Activated T-helper 17 cell treated with anti-CD3 and anti-CD28 coated beads, Interleukin-2, amount 50 U/mL, for 72 hours (primary cell): ENCODE results near the gene PRICKLE2. TPM values are rescaled to one million over a fixed set of nuclear protein-coding genes. Genes with fewer than 3 reads are reported as not detected.

Source experiments
- ATAC-seq: fragments of 150-1000 bp; cut with Tn5 transposase; replicated peaks from 2 replicates; pipeline ENCODE4 v1.10.0; 2021; ENCODE audit warnings: mild to moderate bottlenecking, moderate library complexity
- H3K27ac Mint-ChIP-seq: one replicate; pipeline ENCODE4 v1.8.0; 2022; ENCODE audit warnings: mixed read lengths
- H3K27me3 Mint-ChIP-seq: one replicate; pipeline ENCODE4 v1.8.0; 2022; ENCODE audit warnings: mixed read lengths
- H3K36me3 Mint-ChIP-seq: one replicate; pipeline ENCODE4 v1.8.0; 2022; ENCODE audit warnings: low read depth, mild to moderate bottlenecking, mixed read lengths
- H3K4me1 Mint-ChIP-seq: one replicate; pipeline ENCODE4 v1.8.0; 2022; ENCODE audit warnings: mixed read lengths
- H3K4me3 Mint-ChIP-seq: one replicate; pipeline ENCODE4 v1.8.0; 2022; ENCODE audit warnings: mild to moderate bottlenecking, mixed read lengths
- H3K9me3 Mint-ChIP-seq: one replicate; pipeline ENCODE4 v1.8.0; 2022; ENCODE audit warnings: mixed read lengths
- total RNA-seq, 2 donors: library from RNA; stranded (reverse); gene quantifications; one replicate each; pipeline ENCODE4 v1.2.3, GENCODE V29; 2022

PRICKLE2 gene
- total RNA-seq, 2 donors from 2014 or later: not detected

DNA sequence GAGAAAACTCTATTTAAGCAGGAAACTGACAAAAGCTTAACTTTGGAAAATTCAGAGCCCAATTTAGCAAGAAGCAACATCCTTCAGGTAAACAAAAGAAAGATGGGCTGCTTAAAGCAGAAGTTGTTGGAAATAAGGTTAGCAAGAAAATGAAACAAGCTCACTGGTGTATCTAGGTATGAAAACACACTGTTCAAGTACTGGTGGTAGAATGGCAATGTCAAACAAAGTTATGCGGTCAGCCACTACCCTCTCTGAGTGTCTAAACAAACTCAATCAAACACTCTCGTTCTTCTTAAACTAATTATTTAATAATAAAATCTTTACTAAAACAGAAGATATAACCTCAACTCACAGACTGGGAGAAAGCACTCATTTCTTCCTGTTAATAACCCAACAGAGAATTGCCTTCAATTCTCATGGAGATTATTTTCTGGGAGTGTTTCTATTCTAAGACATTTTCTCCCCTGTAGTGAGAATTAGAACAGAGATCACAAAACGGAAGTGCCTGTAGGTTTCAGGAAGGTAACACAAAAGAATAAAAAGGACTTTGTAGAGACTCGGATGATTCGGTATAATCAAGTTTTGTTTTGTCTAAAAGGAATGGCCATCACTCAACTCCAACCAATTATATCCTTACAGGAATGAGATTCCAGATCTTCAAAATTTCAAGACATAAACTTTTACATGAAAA, 28.9 kb downstream of the PRICKLE2 start:
- peaks cover 10% of the 10 kb centered on the region for H3K9me3 Mint-ChIP-seq
- no peaks in the 10 kb centered on the region for H3K36me3 Mint-ChIP-seq
- no peak overlapping the region for H3K4me3 Mint-ChIP-seq
- no peak overlapping the region for H3K27ac Mint-ChIP-seq
- no peak for ATAC-seq
- peaks cover 3% of the 10 kb centered on the region for H3K27me3 Mint-ChIP-seq
- no peaks in the 10 kb centered on the region for H3K4me1 Mint-ChIP-seq

DNA sequence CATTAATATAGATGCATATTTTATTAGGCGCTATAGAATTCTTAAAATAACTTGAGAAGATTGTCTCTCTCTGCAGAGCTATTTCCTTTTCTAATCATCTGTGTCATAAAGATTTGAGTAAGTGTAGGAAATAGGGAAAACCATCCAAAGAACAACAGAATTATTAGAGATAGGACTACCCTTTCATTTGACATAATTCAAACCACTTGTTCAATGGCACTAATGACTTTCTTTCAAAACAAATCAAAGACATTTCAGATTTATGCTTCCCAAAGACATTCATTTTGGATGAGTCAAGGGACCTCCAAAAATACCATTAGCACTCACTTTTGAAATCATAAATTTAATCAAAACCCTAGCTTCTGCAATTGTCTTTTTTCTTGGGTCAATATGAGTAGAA, 29.5 kb downstream of the PRICKLE2 start:
- H3K27me3 Mint-ChIP-seq: peaks cover 5% of the 10 kb centered on the region
- no peak overlapping the region for H3K4me3 Mint-ChIP-seq
- H3K27ac Mint-ChIP-seq: no peak overlapping the region
- no peak for ATAC-seq
- peaks cover 10% of the 10 kb centered on the region for H3K9me3 Mint-ChIP-seq
- no peaks in the 10 kb centered on the region for H3K4me1 Mint-ChIP-seq
- no peaks in the 10 kb centered on the region for H3K36me3 Mint-ChIP-seq

DNA sequence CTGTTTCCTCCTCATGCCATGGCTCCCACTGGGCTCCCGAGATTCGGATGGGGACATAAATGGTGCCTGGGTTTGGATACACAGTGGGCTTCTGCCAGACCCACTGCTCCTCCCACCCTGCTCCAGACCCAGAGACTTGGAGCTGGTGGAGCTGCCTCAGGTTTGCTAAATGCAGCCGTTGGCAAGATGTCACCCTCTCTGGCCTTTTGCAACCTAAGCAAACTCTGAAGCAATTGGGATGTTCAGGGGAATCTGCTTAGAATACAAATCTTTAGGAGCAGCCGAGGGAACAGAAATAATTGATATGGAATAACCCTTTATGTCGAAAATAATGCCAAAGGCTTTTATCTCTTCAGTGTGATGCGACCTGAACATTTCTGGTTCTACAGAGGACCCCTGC, 33.4 kb downstream of the PRICKLE2 start:
- no peaks in the 10 kb centered on the region for H3K36me3 Mint-ChIP-seq
- no peaks in the 10 kb centered on the region for H3K4me1 Mint-ChIP-seq
- no peak overlapping the region for H3K27ac Mint-ChIP-seq
- no peak for ATAC-seq
- no peak overlapping the region for H3K4me3 Mint-ChIP-seq
- peaks cover 4% of the 10 kb centered on the region for H3K9me3 Mint-ChIP-seq
- H3K27me3 Mint-ChIP-seq: peaks cover 5% of the 10 kb centered on the region

DNA sequence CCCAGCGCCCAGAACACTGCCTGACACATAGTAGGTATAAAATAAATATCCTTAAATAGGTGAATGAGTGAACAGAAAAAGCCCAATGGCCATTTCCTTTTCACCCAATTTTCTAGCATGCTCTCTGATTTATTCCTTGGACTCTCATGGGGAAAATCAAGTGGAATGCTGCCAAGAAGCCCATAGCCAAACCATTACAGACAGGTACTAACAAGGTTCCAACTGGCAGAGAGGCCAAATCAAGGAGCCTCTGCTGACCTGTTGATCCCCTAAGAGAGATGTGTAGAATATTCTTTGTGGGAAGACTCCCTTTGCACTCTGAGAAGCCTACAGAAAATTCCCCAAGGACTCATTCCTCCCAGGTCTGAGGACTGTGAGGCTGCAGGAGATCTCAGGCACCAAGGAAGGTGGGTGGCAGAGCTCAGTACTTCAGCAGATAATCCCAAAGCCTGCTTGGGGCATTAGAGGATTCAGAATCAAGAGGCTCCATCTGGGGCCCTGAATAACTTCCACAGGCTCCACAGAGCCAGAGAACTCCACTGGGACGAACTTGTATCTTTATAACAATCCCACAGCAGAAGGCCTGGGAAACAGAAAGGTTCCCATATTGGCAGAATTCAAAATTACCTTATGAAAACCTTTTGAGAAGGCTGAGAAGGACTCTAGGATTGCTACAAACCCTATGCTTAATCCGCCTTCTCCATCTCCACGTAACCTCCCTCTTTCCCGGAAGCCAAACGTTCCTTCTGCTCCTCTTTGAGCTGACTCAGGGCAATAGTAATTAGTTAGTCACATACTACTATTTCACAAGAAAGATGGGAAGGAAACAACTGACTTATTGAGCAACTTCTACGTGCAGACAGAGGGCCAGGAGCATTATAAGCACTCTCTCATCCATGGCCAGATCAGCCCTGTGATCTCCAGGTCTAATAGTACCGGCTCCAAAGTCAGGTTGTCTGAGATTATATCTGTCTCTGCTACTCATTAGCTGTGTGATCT, 34.5 kb downstream of the PRICKLE2 start:
- Mint-ChIP-seq H3K36me3 (no peaks in the 10 kb centered on the region), H3K9me3 (peaks cover 4% of the 10 kb centered on the region), H3K4me1 (no peaks in the 10 kb centered on the region), H3K4me3 (no peak overlapping the region), H3K27ac (no peak overlapping the region), H3K27me3 (peaks cover 5% of the 10 kb centered on the region)
- ATAC-seq: no peak

DNA sequence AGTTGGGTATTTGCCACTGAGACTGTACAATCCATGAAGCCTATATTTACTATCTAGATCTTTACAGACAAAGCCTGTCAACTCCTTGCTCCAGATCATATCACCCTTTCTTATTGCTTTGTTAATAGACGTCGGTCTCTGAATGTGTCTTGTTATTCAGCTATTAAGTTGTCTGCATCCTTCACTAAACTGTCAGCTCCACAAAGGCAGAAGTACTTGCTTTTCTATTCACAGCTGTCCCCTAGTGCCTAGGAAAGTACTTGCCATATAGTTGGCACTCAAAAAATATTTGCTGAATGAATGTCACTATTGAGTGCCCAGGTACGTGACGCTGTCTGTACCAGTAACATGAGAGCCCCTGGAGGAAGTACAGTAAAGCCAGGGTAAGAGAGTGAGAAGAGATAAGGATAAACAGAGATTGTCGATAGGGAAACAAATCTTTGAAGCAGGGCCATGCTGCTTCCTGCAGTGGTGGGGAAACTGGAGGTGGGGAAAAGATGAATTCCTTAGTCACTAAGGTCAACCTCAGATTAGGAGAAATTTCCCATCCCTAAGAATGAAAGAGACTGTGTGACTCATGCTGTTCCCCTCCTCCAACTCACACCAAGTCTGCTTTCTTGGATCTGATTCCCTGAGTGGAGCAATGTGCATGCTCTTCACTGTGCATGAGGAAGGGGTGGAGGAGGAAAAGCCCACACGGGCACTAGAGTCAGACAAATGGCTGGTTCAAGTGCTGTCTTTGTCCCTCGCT, 36.3 kb downstream of the PRICKLE2 start:
- Mint-ChIP-seq H3K4me1 (no peaks in the 10 kb centered on the region), H3K27ac (no peak overlapping the region), H3K9me3 (peaks cover 4% of the 10 kb centered on the region), H3K27me3 (peaks cover 5% of the 10 kb centered on the region), H3K36me3 (no peaks in the 10 kb centered on the region), H3K4me3 (no peak overlapping the region)
- no peak for ATAC-seq

DNA sequence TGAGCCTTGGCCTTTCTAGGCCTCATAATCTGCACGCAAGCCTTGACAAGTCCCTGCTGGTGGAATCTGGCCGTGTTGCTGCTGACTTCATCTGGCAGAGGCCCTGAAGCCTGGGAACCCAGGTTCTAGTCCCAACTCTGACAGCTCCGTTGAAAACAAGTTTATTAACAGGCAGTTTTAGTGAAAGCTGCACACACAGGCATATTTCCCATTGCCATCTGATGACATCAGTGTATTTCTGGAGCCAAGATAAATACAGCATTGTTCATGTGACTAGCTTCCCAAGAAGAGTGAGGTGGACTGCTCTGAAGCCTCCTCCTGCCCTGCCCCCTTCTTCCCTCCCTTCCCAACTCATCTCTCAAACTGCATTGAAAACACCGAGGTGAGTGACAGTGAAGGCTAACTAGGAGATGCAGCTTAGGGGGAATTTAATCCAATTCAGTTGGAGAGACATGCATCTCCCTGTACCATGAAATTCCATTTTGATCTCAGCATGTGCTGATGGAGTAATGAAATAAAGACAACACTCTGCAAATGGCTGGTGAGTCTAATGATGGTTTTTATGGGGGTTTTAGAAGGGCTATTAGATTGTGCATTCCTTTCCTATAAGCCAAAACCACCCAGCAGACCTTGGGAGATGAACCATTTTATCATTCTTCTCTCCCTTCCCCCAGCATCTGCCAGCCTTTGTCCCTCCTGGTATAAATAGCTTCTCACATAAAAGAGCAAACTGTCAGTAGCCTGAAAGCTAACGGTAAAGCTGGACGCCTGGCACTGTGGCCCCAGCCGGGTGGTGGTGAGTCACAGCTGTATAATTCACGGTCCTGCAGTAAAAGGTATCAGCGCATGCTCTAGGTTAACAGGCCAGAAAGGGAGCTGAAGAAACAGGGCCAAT, 38.0 kb downstream of the PRICKLE2 start:
- H3K4me1 Mint-ChIP-seq: no peaks in the 10 kb centered on the region
- no peak overlapping the region for H3K4me3 Mint-ChIP-seq
- H3K36me3 Mint-ChIP-seq: no peaks in the 10 kb centered on the region
- H3K9me3 Mint-ChIP-seq: no peaks in the 10 kb centered on the region
- ATAC-seq: no peak
- H3K27ac Mint-ChIP-seq: no peak overlapping the region
- H3K27me3 Mint-ChIP-seq: peaks cover 2% of the 10 kb centered on the region

DNA sequence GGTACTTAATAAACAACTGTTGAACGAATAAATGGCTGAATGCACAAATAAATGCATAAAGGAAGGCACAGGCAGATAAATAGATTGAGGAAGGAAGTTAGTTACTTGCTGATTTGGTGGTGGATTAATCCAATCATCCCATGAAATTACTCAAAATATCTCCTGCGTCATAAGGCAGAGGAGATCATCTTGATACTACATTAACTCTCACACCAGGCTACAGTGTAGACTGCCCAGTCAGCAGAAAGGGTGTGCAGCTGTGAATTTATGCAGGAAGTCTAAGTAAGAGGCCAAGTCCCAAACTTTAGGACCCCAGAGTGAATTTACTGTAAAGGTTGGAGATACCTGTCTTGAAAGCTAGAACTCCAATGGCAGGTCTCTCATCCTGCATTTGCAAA, 38.6 kb downstream of the PRICKLE2 start:
- no peak overlapping the region for H3K4me3 Mint-ChIP-seq
- H3K4me1 Mint-ChIP-seq: no peaks in the 10 kb centered on the region
- no peaks in the 10 kb centered on the region for H3K9me3 Mint-ChIP-seq
- ATAC-seq: no peak
- H3K27ac Mint-ChIP-seq: no peak overlapping the region
- H3K36me3 Mint-ChIP-seq: no peaks in the 10 kb centered on the region
- H3K27me3 Mint-ChIP-seq: peaks cover 6% of the 10 kb centered on the region

DNA sequence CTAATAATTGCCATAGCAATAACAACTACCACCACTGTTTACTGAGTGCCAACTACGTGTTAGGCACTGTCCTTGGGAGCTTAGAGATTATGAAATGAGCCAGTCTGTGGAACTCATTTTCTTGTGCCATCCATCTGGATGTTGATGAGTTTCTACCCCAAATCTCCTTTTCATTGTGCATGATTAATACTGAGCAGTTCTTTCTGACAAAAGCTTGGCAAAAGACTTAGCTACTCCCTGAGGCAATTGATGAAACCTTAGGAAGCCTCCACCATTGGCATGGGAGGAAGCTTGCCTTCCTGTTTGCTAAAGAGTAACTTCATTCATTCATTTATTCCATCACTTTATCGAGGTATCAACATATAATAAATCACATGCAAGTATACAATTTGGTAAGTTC, 39.8 kb downstream of the PRICKLE2 start:
- H3K27ac Mint-ChIP-seq: no peak overlapping the region
- no peaks in the 10 kb centered on the region for H3K9me3 Mint-ChIP-seq
- no peaks in the 10 kb centered on the region for H3K4me1 Mint-ChIP-seq
- ATAC-seq: no peak
- no peaks in the 10 kb centered on the region for H3K36me3 Mint-ChIP-seq
- H3K27me3 Mint-ChIP-seq: peaks cover 4% of the 10 kb centered on the region
- no peak overlapping the region for H3K4me3 Mint-ChIP-seq

DNA sequence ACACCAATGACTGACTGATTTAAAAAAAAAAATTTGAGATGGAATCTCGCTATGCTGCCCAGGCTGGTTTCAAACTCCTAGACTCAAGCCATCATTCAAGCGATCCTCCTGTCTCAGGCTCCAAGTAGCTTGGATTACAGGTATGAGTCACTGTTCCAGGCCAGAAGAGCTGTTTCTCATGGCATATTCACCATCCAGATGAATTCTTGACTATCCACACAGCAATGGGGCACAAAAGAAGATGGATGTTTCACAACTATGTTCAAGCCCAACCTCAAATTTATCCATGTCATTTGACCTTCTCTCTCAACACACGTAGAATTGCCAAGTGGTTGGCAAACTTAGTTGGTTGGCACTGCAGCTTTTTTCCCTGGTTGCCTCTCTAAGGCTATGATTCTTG, 40.6 kb downstream of the PRICKLE2 start:
- ATAC-seq: no peak
- Mint-ChIP-seq H3K4me3 (no peak overlapping the region), H3K4me1 (no peaks in the 10 kb centered on the region), H3K27ac (no peak overlapping the region), H3K27me3 (peaks cover 10% of the 10 kb centered on the region), H3K9me3 (no peaks in the 10 kb centered on the region), H3K36me3 (no peaks in the 10 kb centered on the region)

DNA sequence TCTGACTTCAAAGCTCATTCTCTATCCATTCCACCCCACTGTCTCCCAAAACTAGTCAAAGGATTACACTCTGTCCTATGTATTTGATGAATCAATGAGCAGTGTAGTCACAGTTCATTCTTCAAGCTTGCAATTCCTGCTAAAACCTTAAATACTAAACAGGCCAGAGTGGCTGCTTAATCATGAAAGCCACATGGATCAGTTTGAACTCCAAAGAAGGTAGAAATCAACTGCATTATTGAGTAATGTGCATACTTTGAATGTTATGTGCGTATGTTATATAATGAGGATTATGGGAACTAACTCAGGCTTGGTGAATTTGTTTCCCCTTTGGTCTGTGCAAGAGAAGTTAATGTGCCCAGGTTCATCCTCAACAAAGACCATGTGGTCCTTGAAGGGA, 45.4 kb downstream of the PRICKLE2 start:
- no peak overlapping the region for H3K4me3 Mint-ChIP-seq
- no peak for ATAC-seq
- H3K27ac Mint-ChIP-seq: no peak overlapping the region
- no peaks in the 10 kb centered on the region for H3K36me3 Mint-ChIP-seq
- peaks cover 14% of the 10 kb centered on the region for H3K27me3 Mint-ChIP-seq
- no peaks in the 10 kb centered on the region for H3K9me3 Mint-ChIP-seq
- no peaks in the 10 kb centered on the region for H3K4me1 Mint-ChIP-seq

DNA sequence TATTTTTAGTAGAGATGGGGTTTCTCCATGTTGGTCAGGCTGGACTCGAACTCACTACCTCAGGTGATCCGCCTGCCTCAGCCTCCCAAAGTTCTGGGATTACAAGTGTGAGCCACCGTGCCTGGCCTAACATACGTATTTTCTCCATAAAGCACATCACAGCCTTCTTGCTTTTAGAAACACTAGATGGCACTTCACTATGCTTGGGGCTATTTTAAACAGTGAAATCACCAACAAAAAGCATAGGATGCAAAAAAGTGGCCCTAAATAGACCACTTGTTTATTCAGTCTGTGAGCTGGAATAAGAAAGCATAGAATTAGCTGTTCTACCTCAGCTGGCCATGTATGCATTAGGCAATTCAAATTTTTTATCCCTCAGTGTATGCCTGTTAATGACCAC, 46.0 kb downstream of the PRICKLE2 start:
- no peak for ATAC-seq
- H3K36me3 Mint-ChIP-seq: no peaks in the 10 kb centered on the region
- H3K27me3 Mint-ChIP-seq: peaks cover 14% of the 10 kb centered on the region
- no peak overlapping the region for H3K4me3 Mint-ChIP-seq
- H3K4me1 Mint-ChIP-seq: no peaks in the 10 kb centered on the region
- H3K27ac Mint-ChIP-seq: no peak overlapping the region
- H3K9me3 Mint-ChIP-seq: no peaks in the 10 kb centered on the region

DNA sequence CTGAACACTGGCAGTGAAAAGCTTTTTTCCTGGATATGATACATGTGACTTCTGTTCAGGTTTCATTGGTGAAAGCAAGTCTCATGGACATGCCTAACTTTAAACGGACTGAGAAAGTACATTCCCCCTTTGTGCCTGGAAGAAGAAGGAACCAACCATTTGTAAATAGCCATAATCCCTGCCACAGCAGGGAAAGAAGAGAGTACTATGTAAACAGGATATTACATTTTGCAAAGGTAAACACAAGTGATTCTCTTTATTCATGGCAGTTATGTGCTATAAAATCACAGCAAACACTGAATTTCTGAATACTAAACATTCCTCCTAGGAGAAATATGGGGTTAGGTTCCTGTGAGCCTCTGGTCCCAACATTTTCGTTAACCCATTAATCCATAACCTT, 46.8 kb downstream of the PRICKLE2 start:
- Mint-ChIP-seq H3K4me3 (no peak overlapping the region), H3K9me3 (no peaks in the 10 kb centered on the region), H3K27ac (no peak overlapping the region), H3K4me1 (no peaks in the 10 kb centered on the region), H3K27me3 (peaks cover 18% of the 10 kb centered on the region), H3K36me3 (no peaks in the 10 kb centered on the region)
- no peak for ATAC-seq

DNA sequence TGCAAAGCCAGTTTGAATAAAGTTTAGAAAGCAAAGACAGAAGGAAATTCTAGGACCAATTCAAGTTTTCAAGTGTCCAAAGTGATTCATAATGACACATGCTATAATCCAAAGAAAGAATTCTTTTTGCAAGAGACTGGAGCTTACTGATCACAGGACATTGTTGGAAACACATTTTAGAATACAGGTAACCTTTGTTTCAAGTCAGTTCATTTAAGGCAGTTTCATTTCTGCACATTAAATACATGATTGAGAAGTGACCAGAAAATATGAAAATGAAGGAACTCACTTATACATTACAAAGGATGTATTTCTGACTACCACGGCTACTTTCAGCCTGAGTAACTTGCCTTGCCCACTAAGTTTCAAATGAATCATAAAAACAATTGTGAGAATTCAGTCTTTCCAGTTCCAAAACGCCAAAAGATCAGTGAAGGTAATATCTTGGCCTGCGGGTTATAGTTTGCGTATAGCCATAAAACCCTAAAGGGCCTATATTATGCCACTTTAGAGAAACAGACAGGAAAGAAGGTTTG, 48.7 kb downstream of the PRICKLE2 start:
- H3K27ac Mint-ChIP-seq: no peak overlapping the region
- ATAC-seq: peak; percentile 76
- H3K27me3 Mint-ChIP-seq: peaks cover 20% of the 10 kb centered on the region
- no peaks in the 10 kb centered on the region for H3K4me1 Mint-ChIP-seq
- no peaks in the 10 kb centered on the region for H3K36me3 Mint-ChIP-seq
- no peaks in the 10 kb centered on the region for H3K9me3 Mint-ChIP-seq
- no peak overlapping the region for H3K4me3 Mint-ChIP-seq
